SK-N-DZ (cell line): ENCODE results near the gene RDH8.
"Not testable (repeated sequence)": the region's sequence is repeated elsewhere in the genome, so short reads cannot be mapped to it uniquely, and the experiment has no call there.

Experiments
- DNase-seq: peaks from one replicate; pipeline ENCODE4 v3.0.0-alpha.2; 2015; ENCODE audit warnings: low spot score

RDH8 gene

GRCh38 chr19:10005632-10006334 lies 7.5 kb upstream of the RDH8 start:
- no peak for DNase-seq

- no peak for DNase-seq
These were observed 7.0 kb upstream of the RDH8 start for GRCh38 chr19:10006335-10006708.

- no peak for DNase-seq
These were observed 6.4 kb upstream of the RDH8 start for GRCh38 chr19:10006752-10007323.

- DNase-seq: no peak
These were observed 5.7 kb upstream of the RDH8 start for GRCh38 chr19:10007371-10008183.

GRCh38 chr19:10008184-10008765 lies 5.0 kb upstream of the RDH8 start:
- no peak for DNase-seq

- DNase-seq: no peak
These were observed 3.5 kb upstream of the RDH8 start for GRCh38 chr19:10009714-10010224.

GRCh38 chr19:10010247-10010691 lies 3.0 kb upstream of the RDH8 start, which contains the start of gene COL5A3:
COL5A3 (minus strand) TSS chr19:10010504; CDS start chr19:10010385, 119 bp downstream.
- DNase-seq: no peak

GRCh38 chr19:10010939-10011338 lies 2.3 kb upstream of the RDH8 start:
- no peak for DNase-seq

GRCh38 chr19:10011974-10012373 lies 1.3 kb upstream of the RDH8 start:
- DNase-seq: no peak

GRCh38 chr19:10013834-10014618 lies 743 bp downstream of the RDH8 start:
- DNase-seq: no peak

GRCh38 chr19:10018263-10018662 lies 5.0 kb downstream of the RDH8 start:
- DNase-seq: no peak

- DNase-seq: no peak
These were observed 5.5 kb downstream of the RDH8 start for GRCh38 chr19:10018786-10019185.

- no peak for DNase-seq
These were observed 6.0 kb downstream of the RDH8 start for GRCh38 chr19:10019246-10019645.

- no peak for DNase-seq
These were observed 7.6 kb downstream of the RDH8 start for GRCh38 chr19:10020851-10021250.

GRCh38 chr19:10021446-10021845 lies 8.2 kb downstream of the RDH8 start:
- no peak for DNase-seq

- no peak for DNase-seq
These were observed 8.6 kb downstream of the RDH8 start for GRCh38 chr19:10021863-10022262.

- not testable (repeated sequence) for DNase-seq
These were observed 9.8 kb downstream of the RDH8 start for GRCh38 chr19:10023096-10023495.

GRCh38 chr19:10026744-10027143 lies 13.5 kb downstream of the RDH8 start:
- no peak for DNase-seq

GRCh38 chr19:10027158-10027997 lies 14.1 kb downstream of the RDH8 start:
- peak; percentile 77 for DNase-seq

- no peak for DNase-seq
These were observed 20.3 kb downstream of the RDH8 start for GRCh38 chr19:10033614-10034013.
